Measurements from ENCODE around the gene FCHSD1. TPM values are rescaled to one million over a fixed set of nuclear protein-coding genes. Genes with fewer than 3 reads are reported as not detected.

The FCHSD1 gene
- total RNA-seq, 1 experiment from 2014 or later: 5.8 TPM

GRCh38 chr5:141680751-141681201 lies 29.6 kb upstream of the FCHSD1 start:
- no peak overlapping the region; the same call in 1 of the 2 replicates for H3K4me3 ChIP-seq
- H3K36me3 ChIP-seq: peaks cover 4% of the 10 kb centered on the region

GRCh38 chr5:141680178-141680577 lies 29.0 kb upstream of the FCHSD1 start:
- Histone ChIP-seq H3K4me3 (no peak overlapping the region), H3K36me3 (peaks cover 4% of the 10 kb centered on the region), H3K27me3 (no peaks in the 10 kb centered on the region), H3K9me3 (no peaks in the 10 kb centered on the region)
- no peak for DNase-seq

More at GRCh38 chr5:141680751-141681201, 29.6 kb upstream of the FCHSD1 start:
- no peaks in the 10 kb centered on the region for H3K27me3 ChIP-seq
- no peaks in the 10 kb centered on the region for H3K9me3 ChIP-seq
- peak; percentile 24 for DNase-seq

- Histone ChIP-seq H3K27me3 (no peaks in the 10 kb centered on the region), H3K4me3 (no peak overlapping the region), H3K36me3 (peaks cover 4% of the 10 kb centered on the region), H3K9me3 (no peaks in the 10 kb centered on the region)
- no peak for DNase-seq
These were observed 26.2 kb upstream of the FCHSD1 start for GRCh38 chr5:141677415-141677814.

GRCh38 chr5:141675672-141676071 lies 24.5 kb upstream of the FCHSD1 start:
- Histone ChIP-seq H3K9me3 (no peaks in the 10 kb centered on the region), H3K4me3 (no peak overlapping the region), H3K27me3 (no peaks in the 10 kb centered on the region), H3K36me3 (peaks cover 4% of the 10 kb centered on the region)
- DNase-seq: no peak

- no peak for DNase-seq
- H3K36me3 ChIP-seq: peaks cover 4% of the 10 kb centered on the region
- H3K4me3 ChIP-seq: no peak overlapping the region
- no peaks in the 10 kb centered on the region for H3K9me3 ChIP-seq
- H3K27me3 ChIP-seq: no peaks in the 10 kb centered on the region
These were observed 23.5 kb upstream of the FCHSD1 start for GRCh38 chr5:141674747-141675146.

GRCh38 chr5:141672841-141673813 lies 21.9 kb upstream of the FCHSD1 start:
- no peaks in the 10 kb centered on the region for H3K36me3 ChIP-seq
- no peak for DNase-seq
- H3K27me3 ChIP-seq: no peaks in the 10 kb centered on the region
- no peaks in the 10 kb centered on the region for H3K9me3 ChIP-seq
- H3K4me3 ChIP-seq: no peak overlapping the region

- no peak for DNase-seq
- H3K36me3 ChIP-seq: no peaks in the 10 kb centered on the region
These were observed 21.0 kb upstream of the FCHSD1 start for GRCh38 chr5:141672071-141672840.

GRCh38 chr5:141669520-141669919 lies 18.3 kb upstream of the FCHSD1 start:
- Histone ChIP-seq H3K27me3 (no peaks in the 10 kb centered on the region), H3K4me3 (no peak overlapping the region), H3K9me3 (no peaks in the 10 kb centered on the region), H3K36me3 (no peaks in the 10 kb centered on the region)
- no peak for DNase-seq

More at GRCh38 chr5:141672071-141672840, 21.0 kb upstream of the FCHSD1 start:
- Histone ChIP-seq H3K9me3 (no peaks in the 10 kb centered on the region), H3K4me3 (no peak overlapping the region), H3K27me3 (no peaks in the 10 kb centered on the region)

- no peak for DNase-seq
These were observed 17.5 kb upstream of the FCHSD1 start for GRCh38 chr5:141668601-141669265.

GRCh38 chr5:141665995-141666940 lies 15.1 kb upstream of the FCHSD1 start:
- H3K27me3 ChIP-seq: no peaks in the 10 kb centered on the region
- no peaks in the 10 kb centered on the region; the same call in 1 of the 2 replicates for H3K36me3 ChIP-seq
- no peak for DNase-seq
- no peaks in the 10 kb centered on the region for H3K9me3 ChIP-seq
- H3K4me3 ChIP-seq: no peak overlapping the region

More at GRCh38 chr5:141668601-141669265, 17.5 kb upstream of the FCHSD1 start:
- Histone ChIP-seq H3K9me3 (no peaks in the 10 kb centered on the region), H3K27me3 (no peaks in the 10 kb centered on the region), H3K36me3 (no peaks in the 10 kb centered on the region), H3K4me3 (no peak overlapping the region)

GRCh38 chr5:141664733-141665461 lies 13.7 kb upstream of the FCHSD1 start:
- Histone ChIP-seq H3K27me3 (no peaks in the 10 kb centered on the region), H3K36me3 (no peaks in the 10 kb centered on the region; the same call in 1 of the 2 replicates), H3K4me3 (no peak overlapping the region), H3K9me3 (no peaks in the 10 kb centered on the region)
- DNase-seq: peak; percentile 72

GRCh38 chr5:141663506-141663905 lies 12.3 kb upstream of the FCHSD1 start:
- no peaks in the 10 kb centered on the region for H3K9me3 ChIP-seq
- no peak for DNase-seq

GRCh38 chr5:141662028-141662427 lies 10.8 kb upstream of the FCHSD1 start:
- DNase-seq: no peak
- Histone ChIP-seq H3K9me3 (no peaks in the 10 kb centered on the region), H3K4me3 (no peak overlapping the region), H3K27me3 (no peaks in the 10 kb centered on the region), H3K36me3 (no peaks in the 10 kb centered on the region; the same call in none of the 2 replicates)

More at GRCh38 chr5:141663506-141663905, 12.3 kb upstream of the FCHSD1 start:
- Histone ChIP-seq H3K4me3 (no peak overlapping the region), H3K36me3 (no peaks in the 10 kb centered on the region; the same call in none of the 2 replicates), H3K27me3 (no peaks in the 10 kb centered on the region)

- Histone ChIP-seq H3K36me3 (peaks cover 3% of the 10 kb centered on the region; the same call in 1 of the 2 replicates), H3K9me3 (no peaks in the 10 kb centered on the region), H3K4me3 (no peak overlapping the region), H3K27me3 (no peaks in the 10 kb centered on the region)
- peak; percentile 61 for DNase-seq
These were observed 6.8 kb upstream of the FCHSD1 start for GRCh38 chr5:141657937-141658545.

All from MG63 (cell line).